ENCODE measurements around the gene SLC35G3.

DNA sequence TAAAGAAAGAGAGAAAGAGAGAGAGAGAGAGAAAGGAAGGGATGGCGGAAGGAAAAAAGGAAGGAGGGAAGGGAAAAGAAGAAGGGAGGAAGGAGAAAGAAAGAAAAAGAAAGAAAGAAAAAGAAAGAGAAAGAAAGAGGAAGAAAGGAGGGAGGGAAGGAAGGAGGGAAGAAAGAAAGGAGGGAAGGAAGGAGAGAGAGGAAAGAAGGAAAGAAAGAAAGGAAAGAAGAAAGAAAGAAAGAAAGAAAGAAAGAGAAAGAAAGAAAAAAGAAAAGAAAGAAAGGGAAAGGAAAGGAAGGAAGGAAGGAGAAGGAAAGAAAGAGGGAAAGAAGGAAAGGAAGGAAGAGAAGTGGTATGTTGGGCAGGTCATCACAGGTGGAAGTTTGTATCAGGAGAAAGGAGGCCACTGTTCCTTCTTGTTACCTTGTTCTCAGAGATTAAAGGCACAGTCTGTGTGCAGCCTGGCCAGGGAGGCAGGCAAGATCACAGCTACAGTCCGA is 19.3 kb downstream of the SLC35G3 start:
- TF ChIP-seq POLR2AphosphoS5 (IDR thresholded peaks at IDR 0.05; ENCODE audit: borderline replicate concordance, low read depth, low read length), result no peak
- TF ChIP-seq EZH2 (IDR thresholded peaks at IDR 0.05), result no peak
